ENCODE measurements around the gene TSNAX.
"Not testable (repeated sequence)": the region's sequence is repeated elsewhere in the genome, so short reads cannot be mapped to it uniquely, and the experiment has no call there.

DNA sequence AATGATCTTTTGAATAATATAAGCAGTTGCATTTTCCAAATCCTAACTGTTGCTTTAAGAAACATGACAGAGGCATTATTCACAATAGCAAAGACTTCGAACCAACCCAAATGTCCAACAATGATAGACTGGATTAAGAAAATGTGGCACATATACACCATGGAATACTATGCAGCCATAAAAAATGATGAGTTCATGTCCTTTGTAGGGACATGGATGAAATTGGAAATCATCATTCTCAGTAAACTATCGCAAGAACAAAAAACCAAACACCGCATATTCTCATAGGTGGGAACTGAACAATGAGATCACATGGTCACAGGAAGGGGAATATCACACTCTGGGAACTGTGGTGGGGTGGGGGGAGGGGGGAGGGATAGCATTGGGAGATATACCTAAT lies 41.8 kb downstream of the TSNAX start:
- TF ChIP-seq, protein P1, sequence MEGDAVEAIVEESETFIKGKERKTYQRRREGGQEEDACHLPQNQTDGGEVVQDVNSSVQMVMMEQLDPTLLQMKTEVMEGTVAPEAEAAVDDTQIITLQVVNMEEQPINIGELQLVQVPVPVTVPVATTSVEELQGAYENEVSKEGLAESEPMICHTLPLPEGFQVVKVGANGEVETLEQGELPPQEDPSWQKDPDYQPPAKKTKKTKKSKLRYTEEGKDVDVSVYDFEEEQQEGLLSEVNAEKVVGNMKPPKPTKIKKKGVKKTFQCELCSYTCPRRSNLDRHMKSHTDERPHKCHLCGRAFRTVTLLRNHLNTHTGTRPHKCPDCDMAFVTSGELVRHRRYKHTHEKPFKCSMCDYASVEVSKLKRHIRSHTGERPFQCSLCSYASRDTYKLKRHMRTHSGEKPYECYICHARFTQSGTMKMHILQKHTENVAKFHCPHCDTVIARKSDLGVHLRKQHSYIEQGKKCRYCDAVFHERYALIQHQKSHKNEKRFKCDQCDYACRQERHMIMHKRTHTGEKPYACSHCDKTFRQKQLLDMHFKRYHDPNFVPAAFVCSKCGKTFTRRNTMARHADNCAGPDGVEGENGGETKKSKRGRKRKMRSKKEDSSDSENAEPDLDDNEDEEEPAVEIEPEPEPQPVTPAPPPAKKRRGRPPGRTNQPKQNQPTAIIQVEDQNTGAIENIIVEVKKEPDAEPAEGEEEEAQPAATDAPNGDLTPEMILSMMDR (IDR thresholded peaks at IDR 0.05): not testable (repeated sequence)
- not testable (repeated sequence) for TF ChIP-seq POLR2AphosphoS5, POLR2A, EP300 (IDR thresholded peaks at IDR 0.05)
